ENCODE measurements around the gene PAN3.
"Not testable (repeated sequence)": the region's sequence is repeated elsewhere in the genome, so short reads cannot be mapped to it uniquely, and the experiment has no call there.

The PAN3 gene

DNA sequence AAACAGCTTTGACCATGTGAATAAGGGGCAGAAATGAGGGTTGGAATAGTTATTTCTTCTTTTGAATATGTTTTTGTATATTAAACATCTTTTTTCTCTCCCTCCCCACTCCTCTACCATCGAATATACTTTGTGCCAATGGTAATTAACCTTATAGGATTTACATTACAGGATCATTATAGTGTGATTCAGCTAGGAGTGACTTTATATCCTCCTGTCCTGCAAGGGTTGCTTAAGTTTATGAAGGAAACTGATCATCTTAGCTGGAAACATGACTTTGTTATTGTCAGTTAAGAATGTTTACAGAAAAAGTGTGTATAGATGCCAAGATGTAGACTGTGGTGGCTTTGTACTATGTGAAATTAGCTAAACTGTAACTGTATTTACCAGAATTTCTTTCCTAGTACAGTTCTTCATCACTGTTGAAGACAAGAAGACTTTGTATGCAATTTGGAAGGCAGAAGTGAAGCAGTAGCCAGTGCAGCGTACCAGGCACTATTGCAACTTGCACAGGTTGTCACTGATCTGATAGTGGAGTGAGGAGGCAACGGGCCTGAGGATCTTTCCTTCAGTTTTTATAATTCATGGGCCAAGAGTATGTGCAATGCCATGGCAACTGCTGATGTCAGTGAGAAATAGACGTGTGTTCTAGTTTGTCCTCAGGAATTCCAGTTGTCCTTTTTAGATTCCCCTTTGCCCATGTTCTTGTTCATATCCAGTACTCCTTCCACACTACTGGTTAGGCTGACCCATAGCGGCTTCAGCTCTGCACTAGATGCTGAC, 8.2 kb upstream of the PAN3 start:
- DNase-seq (ENCODE audit: extremely low spot score), result no peak
- POLR2A ChIA-PET, result no interaction called here
- TF ChIP-seq ELF4 (IDR thresholded peaks at IDR 0.05), result no peak
- TF ChIP-seq ZNF384 (IDR thresholded peaks at IDR 0.05), result no peak
- TF ChIP-seq SP1 (IDR thresholded peaks at IDR 0.05), result no peak
- no peak for TF ChIP-seq TARDBP (IDR thresholded peaks at IDR 0.05)
- TF ChIP-seq NFRKB (IDR thresholded peaks at IDR 0.05), result no peak
- no peak for TF ChIP-seq LEF1 (IDR thresholded peaks at IDR 0.05; ENCODE audit: borderline replicate concordance)
- TF ChIP-seq FOXM1 (IDR thresholded peaks at IDR 0.05; ENCODE audit: borderline replicate concordance), result no peak
- TF ChIP-seq SUZ12 (IDR thresholded peaks at IDR 0.05), result no peak
- TF ChIP-seq HDGF (IDR thresholded peaks at IDR 0.05; ENCODE audit: borderline replicate concordance), result no peak
- TF ChIP-seq PKNOX1 (IDR thresholded peaks at IDR 0.05), result no peak
- TF ChIP-seq FOXK2 (IDR thresholded peaks at IDR 0.05), result no peak
- CTCF ChIA-PET, result no interaction called here

GRCh38 chr13:28131646-28132045, 6.7 kb upstream of the PAN3 start:
- POLR2A ChIA-PET, result no interaction called here
- TF ChIP-seq FOXA1 (IDR thresholded peaks at IDR 0.05), result no peak
- TF ChIP-seq ARNT (IDR thresholded peaks at IDR 0.05), result no peak
- TF ChIP-seq CTBP1 (IDR thresholded peaks at IDR 0.05; ENCODE audit: borderline replicate concordance), result no peak
- TF ChIP-seq FOXK2 (IDR thresholded peaks at IDR 0.05), result no peak
- TF ChIP-seq L3MBTL2 (conservative IDR thresholded peaks at IDR 0.05), result no peak
- TF ChIP-seq ELF4 (IDR thresholded peaks at IDR 0.05), result no peak
- TF ChIP-seq PKNOX1 (IDR thresholded peaks at IDR 0.05), result no peak
- TF ChIP-seq LEF1 (IDR thresholded peaks at IDR 0.05; ENCODE audit: borderline replicate concordance), result no peak
- DNase-seq (ENCODE audit: extremely low spot score), result no peak
- CTCF ChIA-PET, result no interaction called here

DNA sequence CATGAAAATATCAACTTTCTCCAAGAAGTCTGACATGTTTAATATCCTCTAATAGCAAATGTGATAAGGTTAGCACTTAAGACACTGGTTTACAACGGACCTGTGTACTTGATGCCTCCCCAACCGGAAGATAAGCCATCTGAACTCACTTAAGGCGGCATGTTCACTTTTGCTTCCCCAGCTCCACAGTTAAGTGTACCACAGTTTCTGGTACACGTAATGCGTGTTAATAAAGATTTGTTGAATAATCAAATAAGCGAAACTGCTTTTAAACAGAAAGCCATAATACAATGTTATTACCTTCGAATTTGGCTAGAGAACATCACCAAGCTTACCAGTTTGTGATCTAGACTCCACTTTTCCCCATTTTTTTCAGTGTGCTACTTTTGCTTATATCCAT, 1.4 kb upstream of the PAN3 start:
- TF ChIP-seq NFRKB (IDR thresholded peaks at IDR 0.05) (no peak), LEF1 (IDR thresholded peaks at IDR 0.05; ENCODE audit: borderline replicate concordance) (no peak), L3MBTL2 (conservative IDR thresholded peaks at IDR 0.05) (no peak), ZNF384 (IDR thresholded peaks at IDR 0.05) (no peak), SP1 (IDR thresholded peaks at IDR 0.05) (no peak)
- no peak for DNase-seq (ENCODE audit: extremely low spot score)
- ChIA-PET CTCF (no interaction called here), POLR2A (interaction anchor here (0.9 kb wide), 1 partner anchor 92 kb away, joined by 3 read pairs; no protein-coding TSS in a partner anchor)

GRCh38 chr13:28137596-28137995, 749 bp upstream of the PAN3 start:
- TF ChIP-seq SP1 (IDR thresholded peaks at IDR 0.05) (no peak), CTBP1 (IDR thresholded peaks at IDR 0.05; ENCODE audit: borderline replicate concordance) (no peak), L3MBTL2 (conservative IDR thresholded peaks at IDR 0.05) (no peak), LEF1 (IDR thresholded peaks at IDR 0.05; ENCODE audit: borderline replicate concordance) (no peak), FOXM1 (IDR thresholded peaks at IDR 0.05; ENCODE audit: borderline replicate concordance) (no peak), FOXA1 (IDR thresholded peaks at IDR 0.05) (no peak), BHLHE40 (IDR thresholded peaks at IDR 0.05; ENCODE audit: borderline replicate concordance) (no peak), NFRKB (IDR thresholded peaks at IDR 0.05) (no peak), ARNT (IDR thresholded peaks at IDR 0.05) (no peak), PKNOX1 (IDR thresholded peaks at IDR 0.05) (no peak), TARDBP (IDR thresholded peaks at IDR 0.05) (no peak), ZNF384 (IDR thresholded peaks at IDR 0.05) (no peak), ELF4 (IDR thresholded peaks at IDR 0.05) (no peak), FOXK2 (IDR thresholded peaks at IDR 0.05) (no peak), HDGF (IDR thresholded peaks at IDR 0.05; ENCODE audit: borderline replicate concordance) (no peak), SUZ12 (IDR thresholded peaks at IDR 0.05) (no peak)
- POLR2A ChIA-PET, result no interaction called here
- CTCF ChIA-PET, result no interaction called here
- no peak for DNase-seq (ENCODE audit: extremely low spot score)

GRCh38 chr13:28138756-28139470, 568 bp downstream of the PAN3 start:
- POLR2A ChIA-PET, result no interaction called here
- TF ChIP-seq FOXK2 (IDR thresholded peaks at IDR 0.05), result no peak
- TF ChIP-seq L3MBTL2 (conservative IDR thresholded peaks at IDR 0.05), result peak; percentile 52; the same call in 1 of the 2 replicates
- TF ChIP-seq TARDBP (IDR thresholded peaks at IDR 0.05), result no peak
- CTCF ChIA-PET, result no interaction called here
- peak; percentile 69 for DNase-seq (ENCODE audit: extremely low spot score)

- DNase-seq (ENCODE audit: extremely low spot score), result no peak
- ChIA-PET POLR2A (no interaction called here), CTCF (no interaction called here)
- TF ChIP-seq ZNF384 (IDR thresholded peaks at IDR 0.05) (peak; percentile 29; the same call in 1 of the 2 replicates), NFRKB (IDR thresholded peaks at IDR 0.05) (no peak)
These were observed 2.2 kb downstream of the PAN3 start for GRCh38 chr13:28140433-28141125.

DNA sequence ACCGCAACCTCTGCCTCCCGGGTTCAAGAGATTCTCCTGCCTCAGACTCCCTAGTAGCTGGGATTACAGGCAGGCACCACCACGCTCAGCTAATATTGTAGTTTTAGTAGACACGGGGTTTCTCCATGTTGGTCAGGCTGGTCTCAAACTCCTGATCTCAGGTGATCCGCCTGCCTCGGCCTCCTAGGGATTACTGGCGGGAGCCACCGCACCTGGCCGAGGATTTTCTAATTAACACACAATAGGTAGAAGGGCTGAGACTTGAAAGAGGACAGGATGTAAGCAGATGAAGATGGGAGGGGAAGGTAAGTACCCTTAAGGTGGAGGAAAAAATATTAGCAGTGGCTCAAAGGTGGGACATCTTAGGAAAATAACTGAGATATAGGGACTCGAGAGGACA, 3.2 kb downstream of the PAN3 start:
- CTCF ChIA-PET; DNase-seq (ENCODE audit: extremely low spot score); POLR2A ChIA-PET: not testable (repeated sequence)
